Epithelial cell of esophagus (primary cell): ENCODE data around the gene CHTF8.

ENCODE experiments used
- DNase-seq: peaks from one replicate; pipeline ENCODE4 v3.0.0; 2010; ENCODE audit warnings: low read depth
- H3K4me3 ChIP-seq: 2 replicates; pipeline ENCODE4 v1.5.1; 2011; ENCODE audit warnings: mild to moderate bottlenecking, low read length, control low read depth
- CTCF ChIP-seq: IDR thresholded peaks from 2 replicates; pipeline ENCODE4 v1.5.1; 2011; ENCODE audit warnings: low read depth, mild to moderate bottlenecking, low read length, control low read depth, inconsistent platforms; ENCODE audit not compliant: insufficient read depth; ENCODE audit errors: missing control alignments

CHTF8 gene

GRCh38 chr16:69169051-69169450 lies 36.7 kb upstream of the CHTF8 start:
- H3K4me3 ChIP-seq, result no peak overlapping the region
- DNase-seq, result no peak
- TF ChIP-seq CTCF, result no peak

DNA sequence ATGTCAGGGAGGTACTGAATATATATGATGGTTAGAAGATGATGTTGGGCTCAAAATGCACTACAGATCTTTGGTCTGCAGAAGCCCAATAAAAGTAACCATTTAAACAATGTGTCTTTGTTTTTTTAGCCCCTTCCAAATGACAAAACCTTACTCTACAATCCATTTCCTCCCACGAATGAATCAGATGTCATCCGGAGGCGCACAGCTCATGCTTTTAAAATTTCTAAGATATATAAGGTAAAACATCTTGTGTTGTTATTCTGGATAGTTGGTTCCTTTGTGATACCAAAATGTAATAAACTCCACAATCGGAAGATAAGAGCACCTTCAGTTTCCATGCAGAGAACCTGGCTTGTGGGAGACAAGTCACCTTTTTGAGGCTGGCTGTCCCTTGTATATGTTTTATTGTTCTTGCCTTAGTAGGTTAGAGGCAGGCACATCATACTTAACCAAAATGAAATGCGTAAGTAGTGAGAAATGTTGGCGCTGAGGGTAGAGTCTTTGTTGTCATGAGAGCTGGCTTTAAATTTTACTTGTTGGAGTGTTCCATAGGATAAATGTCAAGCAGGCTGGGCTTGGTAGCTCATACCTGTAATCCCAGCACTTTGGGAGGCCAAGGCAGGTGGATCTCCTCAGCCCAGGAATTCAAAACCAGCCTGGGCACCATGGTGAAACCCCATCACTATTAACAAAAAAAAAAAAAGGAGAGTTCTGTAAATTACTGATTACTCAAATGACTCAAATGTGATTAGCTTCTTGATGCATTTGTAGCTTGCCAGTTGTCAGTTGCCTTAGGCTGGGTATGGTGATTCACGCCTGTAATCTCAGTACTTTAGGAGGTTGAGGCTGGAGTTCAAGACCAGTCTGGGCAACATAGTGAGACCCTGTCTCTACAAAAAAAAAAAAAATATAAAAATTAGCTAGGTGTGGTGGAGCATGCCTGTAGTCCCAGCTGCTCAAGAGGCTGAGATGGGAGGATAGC lies 34.9 kb upstream of the CHTF8 start:
- DNase-seq, result peak; percentile 67

DNA sequence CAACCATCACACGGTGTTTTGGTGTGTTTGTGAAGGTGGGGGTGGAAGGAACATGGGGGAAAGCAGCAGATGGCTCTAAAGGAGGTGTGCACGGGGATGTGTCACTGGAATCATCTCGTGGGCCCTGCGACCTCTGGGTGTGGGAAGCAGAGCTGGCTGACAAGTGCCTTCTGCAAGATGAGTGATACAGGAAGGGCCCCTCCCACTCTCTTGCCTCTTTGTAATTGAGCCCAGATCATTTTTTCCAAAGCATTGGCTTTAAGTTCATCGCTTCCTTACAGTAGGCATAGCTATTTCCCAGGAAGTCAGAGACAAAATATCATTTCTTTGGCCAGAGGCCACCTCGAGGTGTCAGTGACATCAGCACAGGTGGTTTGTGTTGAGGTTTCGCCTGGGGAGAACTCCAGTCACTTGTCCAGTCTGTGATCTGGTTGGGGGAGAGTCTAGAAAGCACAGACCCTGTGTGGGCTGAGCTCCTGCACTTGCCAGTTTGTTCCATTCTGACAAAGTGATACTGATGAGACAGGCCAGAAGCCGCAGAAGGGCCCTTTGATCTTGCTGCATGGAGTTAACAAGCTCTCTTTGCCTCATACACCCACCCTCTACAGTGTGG lies 33.9 kb upstream of the CHTF8 start:
- TF ChIP-seq CTCF, result no peak
- no peak for DNase-seq

More for the DNA sequence above, 34.9 kb upstream of the CHTF8 start:
- H3K4me3 ChIP-seq, result no peak overlapping the region
- no peak for TF ChIP-seq CTCF

GRCh38 chr16:69165584-69165983 lies 33.2 kb upstream of the CHTF8 start:
- H3K4me3 ChIP-seq, result no peak overlapping the region
- no peak for DNase-seq
- TF ChIP-seq CTCF, result no peak

More for the DNA sequence above, 33.9 kb upstream of the CHTF8 start:
- H3K4me3 ChIP-seq, result no peak overlapping the region

DNA sequence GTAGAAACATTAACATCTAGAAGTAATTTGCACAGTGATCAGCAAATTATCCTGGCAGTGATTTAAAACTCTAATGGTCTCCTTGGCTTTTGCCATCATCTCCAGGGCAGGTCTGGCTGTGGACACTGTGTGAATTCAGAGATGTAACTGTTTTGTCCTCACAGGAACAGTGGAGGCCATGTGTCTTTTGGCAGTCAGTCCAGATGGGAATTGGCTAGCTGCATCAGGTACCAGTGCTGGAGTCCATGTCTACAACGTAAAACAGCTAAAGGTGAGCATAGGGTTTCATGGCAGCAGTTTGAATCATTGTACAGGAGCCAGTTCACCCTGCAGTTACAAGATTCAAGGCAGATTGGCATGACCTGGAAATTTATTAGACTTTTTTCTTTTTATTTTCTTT lies 27.8 kb upstream of the CHTF8 start:
- no peak overlapping the region for H3K4me3 ChIP-seq
- no peak for DNase-seq
- TF ChIP-seq CTCF, result no peak

DNA sequence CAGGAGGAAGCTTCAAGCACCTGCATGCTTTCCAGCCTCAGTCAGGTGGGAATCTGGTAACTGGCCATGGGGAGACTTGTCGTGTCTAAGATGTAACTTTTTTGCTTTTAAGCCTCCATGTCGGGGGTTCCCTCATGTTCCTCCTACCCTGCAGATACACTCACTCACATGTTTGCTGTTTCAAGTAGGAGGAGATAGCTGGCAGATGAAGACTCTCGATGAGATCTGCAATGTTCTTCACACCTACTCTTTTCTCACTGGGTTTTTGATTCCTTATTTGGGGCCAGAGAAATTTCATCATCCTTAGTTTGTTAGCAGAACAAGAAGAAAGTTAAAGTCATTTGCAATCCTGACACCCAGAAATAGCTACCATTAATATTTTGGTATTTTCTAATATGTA lies 24.8 kb upstream of the CHTF8 start:
- no peak for DNase-seq
- H3K4me3 ChIP-seq, result no peak overlapping the region
- no peak for TF ChIP-seq CTCF
